ENCODE measurements around the gene HAPLN3. TPM values are rescaled to one million over a fixed set of nuclear protein-coding genes. Genes with fewer than 3 reads are reported as not detected.

HAPLN3 gene
- polyA plus RNA-seq, 1 donor from 2014 or later, result not detected

GRCh38 chr15:88848203-88848602 lies 47.1 kb downstream of the HAPLN3 start:
- Histone ChIP-seq H4K20me1 (ENCODE audit: insufficient read depth) (no peaks in the 10 kb centered on the region), H3K4me3 (ENCODE audit: low read length) (no peak overlapping the region), H3K9ac (ENCODE audit: low read length) (no peak overlapping the region), H3K36me3 (ENCODE audit: insufficient read depth, low read length) (no peaks in the 10 kb centered on the region), H3F3A (ENCODE audit: insufficient read depth, low read length, poor library complexity, severe bottlenecking) (no peaks in the 10 kb centered on the region), H3K27me3 (ENCODE audit: insufficient read depth, low read depth, low read length) (no peaks in the 10 kb centered on the region), H3K9me2 (ENCODE audit: insufficient read depth, low read length) (no peaks in the 10 kb centered on the region), H3K9me3 (ENCODE audit: low read length) (no peaks in the 10 kb centered on the region), H3K4me2 (ENCODE audit: low read length) (no peak overlapping the region), H2AFZ (ENCODE audit: low read depth, low read length) (no peak overlapping the region), H3K27ac (ENCODE audit: low read length) (no peak overlapping the region), H3K79me2 (replicated peaks; ENCODE audit: insufficient read depth, low read length) (no peaks in the 10 kb centered on the region)
- no peak for TF ChIP-seq CTCF (IDR thresholded peaks at IDR 0.05; ENCODE audit: poor library complexity, severe bottlenecking)
- no peak for TF ChIP-seq REST (IDR thresholded peaks at IDR 0.05; ENCODE audit: borderline replicate concordance)
- no peak for TF ChIP-seq SMC3 (conservative IDR thresholded peaks at IDR 0.05; ENCODE audit: poor library complexity)
- no peak for TF ChIP-seq EZH2 (IDR thresholded peaks at IDR 0.05; ENCODE audit: borderline replicate concordance, insufficient read depth, low read length, poor library complexity, severe bottlenecking)
- no peak for TF ChIP-seq POLR2AphosphoS5 (IDR thresholded peaks at IDR 0.05)
- TF ChIP-seq TAF1 (IDR thresholded peaks at IDR 0.05; ENCODE audit: low read depth), result no peak
- no peak for TF ChIP-seq MXI1 (conservative IDR thresholded peaks at IDR 0.05; ENCODE audit: poor library complexity, severe bottlenecking)
- no peak for TF ChIP-seq EP300 (conservative IDR thresholded peaks at IDR 0.05; ENCODE audit: poor library complexity, severe bottlenecking)
- no peak for TF ChIP-seq RAD21 (conservative IDR thresholded peaks at IDR 0.05)

- no peaks in the 10 kb centered on the region for H3K9me3 ChIP-seq (ENCODE audit: low read length)
- no peaks in the 10 kb centered on the region for H3K9me2 ChIP-seq (ENCODE audit: insufficient read depth, low read length)
- no peak overlapping the region for H3K4me2 ChIP-seq (ENCODE audit: low read length)
- H4K20me1 ChIP-seq (ENCODE audit: insufficient read depth), result no peaks in the 10 kb centered on the region
- TF ChIP-seq EZH2 (IDR thresholded peaks at IDR 0.05; ENCODE audit: borderline replicate concordance, insufficient read depth, low read length, poor library complexity, severe bottlenecking) (no peak), POLR2AphosphoS5 (IDR thresholded peaks at IDR 0.05) (no peak), MXI1 (conservative IDR thresholded peaks at IDR 0.05; ENCODE audit: poor library complexity, severe bottlenecking) (no peak)
- no peaks in the 10 kb centered on the region for H3F3A ChIP-seq (ENCODE audit: insufficient read depth, low read length, poor library complexity, severe bottlenecking)
- H3K27me3 ChIP-seq (ENCODE audit: insufficient read depth, low read depth, low read length), result no peaks in the 10 kb centered on the region
- H3K36me3 ChIP-seq (ENCODE audit: insufficient read depth, low read length), result no peaks in the 10 kb centered on the region
- H2AFZ ChIP-seq (ENCODE audit: low read depth, low read length), result no peak overlapping the region
- H3K27ac ChIP-seq (ENCODE audit: low read length), result no peak overlapping the region
- H3K79me2 ChIP-seq (replicated peaks; ENCODE audit: insufficient read depth, low read length), result no peaks in the 10 kb centered on the region
- no peak overlapping the region for H3K4me3 ChIP-seq (ENCODE audit: low read length)
- H3K9ac ChIP-seq (ENCODE audit: low read length), result no peak overlapping the region
Measured at GRCh38 chr15:88847144-88847543, 48.2 kb downstream of the HAPLN3 start.

- TF ChIP-seq EP300 (conservative IDR thresholded peaks at IDR 0.05; ENCODE audit: poor library complexity, severe bottlenecking), result no peak
- TF ChIP-seq RAD21 (conservative IDR thresholded peaks at IDR 0.05), result no peak
- TF ChIP-seq CTCF (IDR thresholded peaks at IDR 0.05; ENCODE audit: poor library complexity, severe bottlenecking), result no peak
- no peak for TF ChIP-seq SMC3 (conservative IDR thresholded peaks at IDR 0.05; ENCODE audit: poor library complexity)
- no peak for TF ChIP-seq EZH2 (IDR thresholded peaks at IDR 0.05; ENCODE audit: borderline replicate concordance, insufficient read depth, low read length, poor library complexity, severe bottlenecking)
- no peak for TF ChIP-seq REST (IDR thresholded peaks at IDR 0.05; ENCODE audit: borderline replicate concordance)
- TF ChIP-seq TAF1 (IDR thresholded peaks at IDR 0.05; ENCODE audit: low read depth), result no peak
- TF ChIP-seq POLR2AphosphoS5 (IDR thresholded peaks at IDR 0.05), result no peak
- no peak for TF ChIP-seq MXI1 (conservative IDR thresholded peaks at IDR 0.05; ENCODE audit: poor library complexity, severe bottlenecking)
- Histone ChIP-seq H3K9me3 (ENCODE audit: low read length) (no peaks in the 10 kb centered on the region), H3K36me3 (ENCODE audit: insufficient read depth, low read length) (no peaks in the 10 kb centered on the region), H4K20me1 (ENCODE audit: insufficient read depth) (no peaks in the 10 kb centered on the region), H3K27ac (ENCODE audit: low read length) (no peak overlapping the region), H3K9ac (ENCODE audit: low read length) (no peak overlapping the region), H3K4me2 (ENCODE audit: low read length) (no peak overlapping the region), H3K9me2 (ENCODE audit: insufficient read depth, low read length) (no peaks in the 10 kb centered on the region), H3K27me3 (ENCODE audit: insufficient read depth, low read depth, low read length) (no peaks in the 10 kb centered on the region), H3K79me2 (replicated peaks; ENCODE audit: insufficient read depth, low read length) (no peaks in the 10 kb centered on the region), H2AFZ (ENCODE audit: low read depth, low read length) (no peak overlapping the region), H3F3A (ENCODE audit: insufficient read depth, low read length, poor library complexity, severe bottlenecking) (no peaks in the 10 kb centered on the region), H3K4me3 (ENCODE audit: low read length) (no peak overlapping the region)
Measured at GRCh38 chr15:88845616-88846015, 49.7 kb downstream of the HAPLN3 start.

All from neural cell (in vitro differentiated cells).